ENCODE results near the gene GAREM1.
A peak's percentile ranks its signal among the peaks of the same experiment; 100 is the strongest.
"Not testable (repeated sequence)": the region's sequence is repeated elsewhere in the genome, so short reads cannot be mapped to it uniquely, and the experiment has no call there.

The GAREM1 gene

DNA sequence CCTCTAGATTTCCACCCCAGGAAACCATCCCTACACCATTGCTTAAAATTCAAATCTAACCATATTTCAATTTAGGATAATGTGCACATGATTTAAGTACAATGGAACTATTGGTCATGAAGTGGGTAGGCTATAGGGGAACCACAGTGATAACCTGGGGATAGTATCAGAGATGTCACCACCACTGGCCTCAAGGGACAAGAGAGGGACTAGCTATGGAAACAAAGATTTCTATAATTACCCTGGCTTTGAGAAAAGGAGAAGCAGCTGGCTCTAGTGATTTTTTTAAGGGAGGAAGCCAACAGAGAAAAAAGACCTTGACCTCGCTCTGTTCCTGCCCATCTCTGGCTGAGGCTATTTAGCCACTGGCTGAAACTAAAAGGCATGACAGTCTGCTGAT is 148.9 kb downstream of the GAREM1 start:
- no peak for DNase-seq

DNA sequence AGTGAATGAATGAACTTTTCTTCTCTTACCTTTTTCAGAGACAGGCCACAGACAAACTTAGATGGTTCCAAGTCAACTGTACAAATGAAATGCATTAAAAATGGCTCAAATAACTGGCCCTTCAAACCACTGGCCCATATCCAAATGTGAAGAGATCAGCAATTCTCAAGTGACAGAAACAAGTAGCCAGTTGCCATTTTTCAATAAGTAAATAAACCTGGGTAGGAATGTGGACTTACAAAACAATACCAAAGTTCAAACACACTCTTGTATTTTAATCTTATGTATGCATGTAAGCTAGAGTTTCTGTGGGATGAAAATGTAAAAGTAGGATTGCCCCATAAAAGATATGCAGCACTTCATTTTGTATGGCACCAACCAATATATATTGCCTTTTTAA is 151.6 kb downstream of the GAREM1 start:
- no peak for DNase-seq

GRCh38 chr18:32318581-32318980 is 152.1 kb downstream of the GAREM1 start:
- DNase-seq, result no peak

- no peak for DNase-seq
Observed at GRCh38 chr18:32317651-32318050, 153.0 kb downstream of the GAREM1 start.

- no peak for DNase-seq
Observed at GRCh38 chr18:32315881-32316280, 154.8 kb downstream of the GAREM1 start.

GRCh38 chr18:32310774-32311173 is 159.9 kb downstream of the GAREM1 start:
- no peak for DNase-seq

GRCh38 chr18:32310101-32310500 is 160.6 kb downstream of the GAREM1 start:
- no peak for DNase-seq

DNA sequence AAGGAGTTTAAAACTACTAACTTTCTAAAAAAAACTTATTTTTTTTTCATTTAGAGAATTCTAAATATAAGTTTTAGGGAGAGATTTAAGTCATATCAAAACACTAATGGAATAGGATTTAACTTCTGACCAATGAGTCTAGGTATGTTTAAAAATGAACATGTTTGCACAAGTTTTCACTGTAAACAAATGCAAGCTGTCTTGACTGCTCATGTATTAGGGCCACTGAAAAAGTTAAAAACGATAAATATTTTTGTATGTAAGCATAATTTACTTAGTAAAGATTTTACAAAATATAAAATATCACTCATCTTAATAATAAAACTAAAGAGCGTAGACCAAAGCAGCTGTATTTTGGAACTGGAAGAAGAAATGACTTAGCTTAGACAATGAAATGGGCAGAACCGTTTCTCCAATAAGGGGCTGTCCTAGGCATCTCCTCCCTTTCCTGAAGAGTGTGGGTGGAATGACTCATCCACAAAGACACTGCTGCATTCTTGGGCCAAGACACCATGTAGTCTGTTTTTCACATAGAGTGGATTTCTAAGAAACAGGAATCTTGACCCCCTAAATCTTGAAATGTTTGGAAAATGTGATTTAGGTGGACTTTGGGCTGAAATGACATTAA is 162.1 kb downstream of the GAREM1 start:
- DNase-seq, result no peak

DNA sequence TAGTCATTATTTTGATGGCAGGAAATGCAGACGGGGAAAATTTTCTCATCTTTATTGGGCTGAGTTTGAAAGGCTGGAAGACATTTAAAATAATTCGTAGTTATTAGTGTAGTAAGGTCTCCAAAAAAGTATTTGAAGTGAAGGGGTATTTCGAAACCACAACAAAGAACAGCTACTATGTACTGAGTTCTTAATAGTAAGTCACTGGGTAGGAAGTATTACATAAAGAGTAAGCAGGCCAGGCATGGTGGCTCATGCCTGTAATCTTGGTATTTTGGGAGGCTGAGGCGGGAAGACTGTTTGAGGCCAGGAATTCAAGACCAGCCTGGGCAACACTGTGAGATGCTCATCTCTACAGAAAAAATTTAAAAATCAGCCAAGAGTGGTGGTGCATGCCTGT is 167.3 kb downstream of the GAREM1 start:
- DNase-seq, result no peak

- DNase-seq, result no peak
Observed at GRCh38 chr18:32302806-32303205, 167.9 kb downstream of the GAREM1 start.

DNA sequence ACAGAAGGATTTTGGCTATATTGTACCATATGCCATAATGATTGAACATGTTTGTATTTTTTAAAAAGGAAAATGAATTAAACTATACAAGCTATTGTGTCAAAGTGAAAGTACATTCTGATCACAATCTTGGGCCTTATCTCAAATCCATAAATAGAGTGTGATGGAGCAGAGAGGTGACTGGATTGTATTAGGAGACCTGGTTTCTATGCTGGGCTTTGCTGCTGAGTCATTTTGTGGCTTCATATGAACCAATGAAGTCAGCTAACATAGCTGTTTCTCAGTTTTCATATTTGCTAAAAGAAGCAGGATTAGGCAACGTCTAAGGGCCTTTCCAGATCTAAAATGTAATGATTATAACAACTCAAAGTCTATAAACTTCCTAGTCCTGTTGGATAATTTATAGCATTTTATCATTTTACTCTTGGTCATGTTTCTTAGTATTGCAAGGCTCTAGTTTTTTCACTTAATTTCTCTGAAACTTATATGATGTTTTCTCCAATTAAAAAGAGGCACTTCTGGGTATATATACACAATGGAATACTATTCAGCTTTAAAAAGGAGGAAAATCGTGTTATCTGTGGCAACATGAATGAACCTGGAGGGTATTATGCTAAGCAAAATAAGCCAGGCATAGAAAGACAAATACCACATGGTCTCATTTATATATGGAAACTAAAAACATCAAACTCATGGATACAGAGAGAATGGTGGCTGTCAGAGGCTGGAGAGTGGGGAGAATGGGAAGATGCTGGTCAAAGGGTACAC is 168.5 kb downstream of the GAREM1 start:
- no peak for DNase-seq

DNA sequence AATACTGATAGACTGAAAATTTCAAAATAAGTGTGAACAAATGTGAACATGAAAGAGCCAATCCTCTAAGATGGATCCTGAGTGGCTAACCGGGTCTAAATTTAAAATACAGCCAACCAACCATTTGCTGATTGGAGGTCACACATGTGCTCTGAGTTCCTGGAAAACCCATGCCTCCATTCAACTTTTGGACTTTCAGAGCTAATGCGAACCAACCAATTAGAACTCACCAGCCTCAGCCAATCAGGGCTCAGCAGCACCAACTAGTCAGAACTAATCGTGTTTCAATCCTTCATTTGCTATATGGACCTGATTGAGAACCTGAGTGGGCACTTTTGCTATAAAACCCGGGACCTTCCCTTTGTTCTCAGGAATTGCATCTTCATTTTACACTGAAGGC is 169.3 kb downstream of the GAREM1 start:
- DNase-seq, result no peak

GRCh38 chr18:32300914-32301313 is 169.8 kb downstream of the GAREM1 start:
- DNase-seq, result no peak

- DNase-seq, result no peak
Observed at GRCh38 chr18:32299484-32299883, 171.2 kb downstream of the GAREM1 start.

DNA sequence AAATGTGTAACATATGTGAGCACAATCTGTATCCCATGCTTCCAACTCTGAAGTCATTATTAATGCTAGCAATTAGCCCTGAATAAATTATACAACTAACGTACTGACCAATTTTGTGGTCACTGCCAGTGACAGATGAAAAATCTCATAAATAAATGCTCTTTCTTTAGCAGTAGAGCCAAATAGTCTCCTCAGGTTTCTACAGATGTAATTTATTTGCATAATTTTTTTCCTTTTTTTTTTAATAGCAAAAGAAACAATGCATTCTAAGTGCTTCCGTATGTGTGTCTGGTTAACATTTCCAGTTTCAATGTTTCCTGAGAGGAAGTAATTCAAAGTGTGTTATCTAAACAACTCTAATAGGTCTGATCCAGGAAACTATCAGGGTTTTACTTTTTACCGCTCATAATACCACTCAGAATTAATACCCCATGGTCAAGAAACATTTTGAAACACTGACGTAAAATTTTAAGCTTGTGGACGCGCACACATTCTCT is 172.5 kb downstream of the GAREM1 start:
- DNase-seq, result no peak

DNA sequence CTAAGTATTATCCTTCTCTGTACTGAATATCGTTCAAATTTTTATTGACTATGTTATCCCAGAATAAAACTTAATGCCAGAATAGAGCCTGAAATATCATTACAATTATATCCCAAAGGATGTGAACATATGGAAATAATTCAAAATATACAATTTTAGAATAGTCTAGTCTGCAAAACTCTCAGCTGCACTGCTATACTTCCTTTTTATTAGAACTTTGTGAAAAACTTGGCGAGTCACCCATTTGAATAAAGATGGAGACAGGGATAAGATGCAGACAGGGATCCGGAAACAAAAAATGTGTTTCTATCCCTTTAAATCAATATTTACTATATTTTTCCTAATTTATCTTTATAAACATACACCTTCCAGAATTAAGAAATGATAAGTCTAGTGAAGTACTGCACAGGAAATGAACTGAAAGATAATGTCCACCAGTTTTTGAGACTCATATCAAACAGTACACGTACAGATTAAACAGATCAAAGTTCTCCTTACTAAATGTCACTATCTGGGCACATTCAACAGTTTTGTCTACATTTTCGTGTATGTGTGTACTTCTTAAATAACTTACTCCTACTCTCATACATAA is 173.0 kb downstream of the GAREM1 start:
- no peak for DNase-seq

DNA sequence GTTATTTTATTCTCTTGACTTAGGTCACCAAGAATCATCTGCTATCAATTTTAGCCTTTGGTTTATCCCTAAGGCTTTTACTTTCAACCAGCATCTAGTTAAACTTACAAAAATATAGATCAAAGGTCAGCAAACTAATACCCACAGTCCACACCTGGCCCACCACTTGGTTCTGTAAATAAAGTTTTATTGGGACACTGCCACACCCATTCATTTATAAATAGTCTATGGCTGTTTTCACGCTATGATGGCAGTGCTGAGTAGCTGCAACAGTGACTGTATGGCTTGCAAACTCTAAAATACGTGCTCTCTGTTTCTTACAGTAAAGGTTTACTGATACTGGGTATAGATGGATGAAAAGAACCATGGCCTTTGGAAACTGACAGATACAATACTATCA is 173.8 kb downstream of the GAREM1 start:
- DNase-seq, result no peak

GRCh38 chr18:32295604-32296003 is 175.1 kb downstream of the GAREM1 start:
- no peak for DNase-seq

- DNase-seq, result no peak
Observed at GRCh38 chr18:32293107-32293506, 177.6 kb downstream of the GAREM1 start.

- not testable (repeated sequence) for DNase-seq
Observed at GRCh38 chr18:32291623-32292022, 179.1 kb downstream of the GAREM1 start.

- DNase-seq, result no peak
Observed at GRCh38 chr18:32290810-32291209, 179.9 kb downstream of the GAREM1 start.

DNA sequence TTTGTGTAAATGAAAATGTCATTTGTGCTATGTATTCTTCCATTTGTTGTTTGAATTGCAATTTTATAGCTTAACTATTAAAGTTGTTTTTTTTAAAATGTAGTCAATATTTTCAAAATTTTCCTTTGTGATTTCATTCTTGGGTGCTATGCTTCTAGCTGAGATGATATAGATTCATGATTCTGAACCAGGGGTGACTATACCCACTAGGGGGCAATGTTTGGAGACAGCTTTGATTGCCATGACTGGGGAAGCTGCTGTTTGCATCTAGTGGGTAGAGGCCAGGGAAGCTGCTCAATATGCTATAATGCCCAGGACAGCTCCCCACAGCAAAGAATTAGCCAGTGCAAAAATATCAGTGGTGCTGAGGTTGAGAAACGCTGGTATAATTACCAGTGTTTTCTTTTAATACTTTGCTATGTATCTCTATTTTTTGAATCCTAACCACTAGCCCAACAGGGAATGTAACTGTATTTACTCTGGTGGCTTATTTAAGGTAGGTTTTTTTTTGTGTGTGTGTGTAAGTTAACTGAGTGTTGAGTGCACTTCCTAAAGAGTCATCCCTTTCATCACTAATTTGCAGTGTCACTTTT is 181.1 kb downstream of the GAREM1 start:
- peak; percentile 45 for DNase-seq

- DNase-seq, result no peak
Observed at GRCh38 chr18:32287873-32288272, 182.8 kb downstream of the GAREM1 start.

DNA sequence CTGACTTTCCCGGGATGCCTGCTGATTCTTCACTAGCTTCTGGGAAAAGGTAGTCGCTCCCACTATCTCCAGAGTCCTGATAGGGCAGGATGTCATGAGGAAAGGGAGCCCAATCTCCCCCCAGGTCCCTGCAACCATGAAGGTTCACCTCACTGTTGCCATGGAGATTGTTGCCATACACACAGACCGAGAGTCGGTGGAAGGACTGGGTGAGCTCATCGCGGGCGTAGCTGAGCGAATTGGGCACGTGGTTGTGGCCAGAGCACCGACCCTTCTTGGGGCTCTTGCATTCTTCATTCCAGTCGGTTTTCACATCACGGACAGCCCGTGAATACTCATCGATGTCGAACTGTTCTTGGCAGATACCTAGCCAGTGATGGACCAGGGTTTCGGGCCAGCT is 183.4 kb downstream of the GAREM1 start:
- no peak for DNase-seq

Data from NCI-H2081 treated with DMSO at 0.1 percent for 48 hours (cell line).